Neuronal stem cell (in vitro differentiated cells): Measurements from ENCODE around the gene LDB2.

Experiments
- DNase-seq: peaks from one replicate; pipeline ENCODE4 v3.0.0-alpha.2; 2013; ENCODE audit warnings: low spot score
- H2AFZ ChIP-seq: one replicate; pipeline ENCODE4 v1.6.1; 2013; ENCODE audit warnings: mild to moderate bottlenecking, low read length, inconsistent platforms
- H2AK5ac ChIP-seq: 2 replicates; pipeline ENCODE4 v1.6.1; 2013; ENCODE audit warnings: low read depth, mild to moderate bottlenecking, inconsistent platforms, low read length, moderate library complexity, mixed read lengths
- H2BK120ac ChIP-seq: 2 replicates; pipeline ENCODE4 v1.6.1; 2013; ENCODE audit warnings: low read depth, mild to moderate bottlenecking, inconsistent platforms, low read length, moderate library complexity, mixed read lengths
- H2BK12ac ChIP-seq: one replicate; pipeline ENCODE4 v1.6.1; 2013; ENCODE audit warnings: low read length, inconsistent platforms
- H2BK15ac ChIP-seq: 2 replicates; pipeline ENCODE4 v1.6.1; 2013; ENCODE audit warnings: mild to moderate bottlenecking, low read length, inconsistent platforms, mixed read lengths
- H2BK5ac ChIP-seq: one replicate; pipeline ENCODE4 v1.6.1; 2013; ENCODE audit warnings: inconsistent platforms, mild to moderate bottlenecking, low read length, moderate library complexity
- H3K14ac ChIP-seq: one replicate; pipeline ENCODE4 v1.6.1; 2013; ENCODE audit warnings: low read length, inconsistent platforms
- H3K18ac ChIP-seq: 2 replicates; pipeline ENCODE4 v1.6.1; 2013; ENCODE audit warnings: low read length, inconsistent platforms
- H3K23ac ChIP-seq: 2 replicates; pipeline ENCODE4 v1.6.1; 2013; ENCODE audit warnings: low read depth, mild to moderate bottlenecking, mixed read lengths, low read length, inconsistent platforms; ENCODE audit not compliant: poor library complexity
- H3K27ac ChIP-seq: replicated peaks from 3 replicates; pipeline ENCODE4 v1.5.1; 2013; ENCODE audit warnings: low read length, inconsistent platforms
- H3K27me3 ChIP-seq, 3 experiments: 2 replicates each; pipeline ENCODE4 v1.6.1; 2013; ENCODE audit warnings: low read length in 3 of 3, mild to moderate bottlenecking in 2 of 3, inconsistent platforms in 1 of 3, low read depth in 1 of 3, mixed read lengths in 1 of 3, moderate library complexity in 1 of 3; ENCODE audit not compliant: control insufficient read depth in 3 of 3, insufficient read depth in 3 of 3
- H3K36me3 ChIP-seq, 2 donors: replicated peaks in 1 of 2; 2 replicates each; pipeline ENCODE4 v1.6.1; 2013; ENCODE audit warnings: low read length in 2 of 2; ENCODE audit not compliant: control insufficient read depth in 2 of 2, insufficient read depth in 2 of 2
- H3K4ac ChIP-seq: 2 replicates; pipeline ENCODE4 v1.6.1; 2013; ENCODE audit warnings: inconsistent platforms, mild to moderate bottlenecking, low read length, moderate library complexity
- H3K4me1 ChIP-seq, 2 donors: 1 replicate in 1 of 2; 2 replicates in 1 of 2; pipeline ENCODE4 v1.6.1; 2013; ENCODE audit warnings: low read length in 2 of 2, low read depth in 1 of 2; ENCODE audit not compliant: control insufficient read depth in 2 of 2, insufficient read depth in 1 of 2
- H3K4me2 ChIP-seq: one replicate; pipeline ENCODE4 v1.6.1; 2013; ENCODE audit warnings: mild to moderate bottlenecking, low read length, inconsistent platforms; ENCODE audit not compliant: insufficient read depth, poor library complexity, severe bottlenecking
- H3K4me3 ChIP-seq, 2 donors: 2 replicates each; pipeline ENCODE4 v1.5.1; 2013; ENCODE audit warnings: low read length in 2 of 2, mild to moderate bottlenecking in 2 of 2, inconsistent platforms in 1 of 2, moderate library complexity in 1 of 2
- H3K79me1 ChIP-seq: one replicate; pipeline ENCODE4 v1.6.1; 2013; ENCODE audit warnings: low read depth, mild to moderate bottlenecking, inconsistent platforms, low read length, moderate library complexity
- H3K9ac ChIP-seq: one replicate; pipeline ENCODE4 v1.6.1; 2013; ENCODE audit warnings: mild to moderate bottlenecking, low read depth, low read length, inconsistent platforms; ENCODE audit not compliant: poor library complexity
- H3K9me3 ChIP-seq, 2 donors: replicated peaks in 1 of 2; 2 replicates each; pipeline versions ENCODE3 to v1.6.1; 2013; ENCODE audit warnings: low read length in 2 of 2, mild to moderate bottlenecking in 2 of 2, inconsistent platforms in 1 of 2, low read depth in 1 of 2, mixed read lengths in 1 of 2, moderate library complexity in 1 of 2; ENCODE audit not compliant: control insufficient read depth in 2 of 2, insufficient read depth in 1 of 2
- H4K8ac ChIP-seq: one replicate; pipeline ENCODE4 v1.6.1; 2013; ENCODE audit warnings: low read depth, mild to moderate bottlenecking, inconsistent platforms, low read length, moderate library complexity
- H4K91ac ChIP-seq: one replicate; pipeline ENCODE4 v1.6.1; 2013; ENCODE audit warnings: low read length, low read depth, mild to moderate bottlenecking, inconsistent platforms; ENCODE audit not compliant: poor library complexity
- WGBS, 2 donors: extraction: QIAGEN DNeasy Blood & Tissue Kit; methylation state at CpG; one replicate each; pipeline ENCODE4 v1.1.7; 2013; ENCODE audit warnings: missing lambda C conversion rate in 2 of 2, mixed read lengths in 1 of 2; ENCODE audit not compliant: insufficient read length in 2 of 2, insufficient replicate concordance in 1 of 2; ENCODE audit errors: extremely low coverage in 2 of 2; 5-methylcytosine and 5-hydroxymethylcytosine counted together

The LDB2 gene

GRCh38 chr4:16489226-16489625 lies 409.2 kb downstream of the LDB2 start:
- WGBS, 2 donors, result no CpG with 5 or more reads among the region's 3 CpGs

GRCh38 chr4:16488084-16488483 lies 410.4 kb downstream of the LDB2 start:
- DNase-seq, result no peak
- Histone ChIP-seq H3K27ac (no peak overlapping the region), H2AK5ac (no peak overlapping the region), H2BK120ac (no peak overlapping the region), H3K9ac (no peak overlapping the region), H3K23ac (no peak overlapping the region), H3K4me2 (no peak overlapping the region), H3K9me3 (peaks cover 0 to 2% of the 10 kb centered on the region in 2 donors), H3K4me1 (no peaks in the 10 kb centered on the region), H3K79me1 (no peaks in the 10 kb centered on the region), H2BK15ac (no peak overlapping the region), H3K4me3 (no peak overlapping the region), H3K18ac (no peak overlapping the region), H3K36me3 (no peaks in the 10 kb centered on the region), H4K8ac (no peak overlapping the region), H2BK5ac (no peak overlapping the region), H2BK12ac (no peak overlapping the region), H3K27me3 (no peaks in the 10 kb centered on the region), H4K91ac (no peak overlapping the region), H3K14ac (no peak overlapping the region), H3K4ac (no peak overlapping the region), H2AFZ (no peak overlapping the region)
- no CpG with 5 or more reads among the region's 1 CpG for WGBS, 2 donors

More at GRCh38 chr4:16489226-16489625, 409.2 kb downstream of the LDB2 start:
- Histone ChIP-seq H3K9me3 (peaks cover 0 to 2% of the 10 kb centered on the region in 2 donors), H2BK15ac (no peak overlapping the region), H4K8ac (no peak overlapping the region), H3K27me3 (no peaks in the 10 kb centered on the region), H3K27ac (no peak overlapping the region), H3K4me1 (no peaks in the 10 kb centered on the region), H2AFZ (no peak overlapping the region), H2AK5ac (no peak overlapping the region), H3K9ac (no peak overlapping the region), H3K4me2 (no peak overlapping the region), H4K91ac (no peak overlapping the region), H2BK5ac (no peak overlapping the region), H3K4me3 (no peak overlapping the region), H2BK12ac (no peak overlapping the region), H3K14ac (no peak overlapping the region), H3K79me1 (no peaks in the 10 kb centered on the region), H3K36me3 (no peaks in the 10 kb centered on the region), H3K23ac (no peak overlapping the region), H3K4ac (no peak overlapping the region), H2BK120ac (no peak overlapping the region), H3K18ac (no peak overlapping the region)
- DNase-seq, result no peak

GRCh38 chr4:16484711-16485110 lies 413.7 kb downstream of the LDB2 start:
- H2BK120ac ChIP-seq, result no peak overlapping the region

GRCh38 chr4:16483540-16483939 lies 414.9 kb downstream of the LDB2 start:
- H3K14ac ChIP-seq, result no peak overlapping the region
- no peak overlapping the region for H3K4me2 ChIP-seq
- H4K8ac ChIP-seq, result no peak overlapping the region
- H3K4ac ChIP-seq, result no peak overlapping the region
- no peak overlapping the region for H3K4me3 ChIP-seq
- no peaks in the 10 kb centered on the region for H3K4me1 ChIP-seq
- H3K23ac ChIP-seq, result no peak overlapping the region
- no peak for DNase-seq
- H3K79me1 ChIP-seq, result no peaks in the 10 kb centered on the region
- H3K9me3 ChIP-seq, result peaks cover 0 to 2% of the 10 kb centered on the region in 2 donors
- H3K9ac ChIP-seq, result no peak overlapping the region
- H2AFZ ChIP-seq, result no peak overlapping the region
- no peak overlapping the region for H2BK5ac ChIP-seq
- H3K18ac ChIP-seq, result no peak overlapping the region
- H3K27ac ChIP-seq, result no peak overlapping the region
- no peak overlapping the region for H2BK12ac ChIP-seq
- H4K91ac ChIP-seq, result no peak overlapping the region
- H2BK120ac ChIP-seq, result no peak overlapping the region
- WGBS, 2 donors, result no CpG with 5 or more reads among the region's 5 CpGs
- H2BK15ac ChIP-seq, result no peak overlapping the region
- no peaks in the 10 kb centered on the region for H3K27me3 ChIP-seq
- no peaks in the 10 kb centered on the region for H3K36me3 ChIP-seq
- no peak overlapping the region for H2AK5ac ChIP-seq

More at GRCh38 chr4:16484711-16485110, 413.7 kb downstream of the LDB2 start:
- Histone ChIP-seq H3K4me1 (no peaks in the 10 kb centered on the region), H3K79me1 (no peaks in the 10 kb centered on the region), H2BK15ac (no peak overlapping the region), H3K27me3 (no peaks in the 10 kb centered on the region), H3K36me3 (no peaks in the 10 kb centered on the region), H3K23ac (no peak overlapping the region), H3K4ac (no peak overlapping the region), H2AK5ac (no peak overlapping the region), H2BK5ac (no peak overlapping the region), H4K91ac (no peak overlapping the region), H3K18ac (no peak overlapping the region), H2BK12ac (no peak overlapping the region), H3K4me2 (no peak overlapping the region), H3K9me3 (peaks cover 0 to 2% of the 10 kb centered on the region in 2 donors), H3K4me3 (no peak overlapping the region), H3K9ac (no peak overlapping the region), H3K27ac (no peak overlapping the region), H3K14ac (no peak overlapping the region), H4K8ac (no peak overlapping the region), H2AFZ (no peak overlapping the region)
- WGBS, 2 donors, result no CpG with 5 or more reads among the region's 4 CpGs
- DNase-seq, result no peak
